Memory B cell (primary cell): ENCODE data around the gene USP7.
"Not testable (repeated sequence)": the region's sequence is repeated elsewhere in the genome, so short reads cannot be mapped to it uniquely, and the experiment has no call there.

Source experiments
- ATAC-seq: fragments of 150-1000 bp; cut with Tn5 transposase; 2 replicates; pipeline ENCODE4 v1.10.0; 2021; ENCODE audit warnings: low read depth, mild to moderate bottlenecking, moderate library complexity
- DNase-seq, 2 donors: peaks; one replicate each; pipeline ENCODE4 v3.0.0; 2022; ENCODE audit warnings: low spot score in 2 of 2
- H3K27ac Mint-ChIP-seq: one replicate; pipeline ENCODE4 v1.8.0; 2022; ENCODE audit warnings: mild to moderate bottlenecking, moderate library complexity, mixed read lengths
- H3K27me3 Mint-ChIP-seq: one replicate; pipeline ENCODE4 v1.8.0; 2022; ENCODE audit warnings: mixed read lengths
- H3K36me3 Mint-ChIP-seq: one replicate; pipeline ENCODE4 v1.8.0; 2022; ENCODE audit warnings: mild to moderate bottlenecking, mixed read lengths
- H3K4me1 Mint-ChIP-seq: one replicate; pipeline ENCODE4 v1.8.0; 2022; ENCODE audit warnings: mixed read lengths
- H3K4me3 Mint-ChIP-seq: one replicate; pipeline ENCODE4 v1.8.0; 2022; ENCODE audit warnings: mild to moderate bottlenecking, moderate library complexity, mixed read lengths
- H3K9me3 Mint-ChIP-seq: one replicate; pipeline ENCODE4 v1.8.0; 2022; ENCODE audit warnings: mixed read lengths

The USP7 gene

DNA sequence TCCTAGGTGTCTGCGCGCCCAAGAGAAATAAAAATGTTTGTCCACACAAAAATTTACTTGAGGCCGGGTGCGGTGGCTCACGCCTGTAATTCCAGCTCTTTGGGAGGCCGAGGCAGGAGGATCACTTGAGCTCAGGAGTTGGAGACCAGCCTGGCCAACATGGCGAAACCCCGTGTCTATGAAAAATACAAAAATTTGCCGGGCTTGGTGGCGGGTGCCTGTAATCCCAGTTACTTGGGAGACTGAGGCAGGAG, 93.8 kb downstream of the USP7 start:
- not testable (repeated sequence) for DNase-seq, H3K36me3 Mint-ChIP-seq, H3K27ac Mint-ChIP-seq, ATAC-seq, H3K27me3 Mint-ChIP-seq, H3K4me3 Mint-ChIP-seq, H3K9me3 Mint-ChIP-seq
- peaks cover 37% of the 10 kb centered on the region for H3K4me1 Mint-ChIP-seq

- ATAC-seq (no peak), DNase-seq (no peak)
- Mint-ChIP-seq H3K4me3 (peak overlapping the region; percentile 88), H3K9me3 (no peaks in the 10 kb centered on the region), H3K27ac (peak overlapping the region; percentile 19), H3K36me3 (no peaks in the 10 kb centered on the region), H3K27me3 (no peaks in the 10 kb centered on the region), H3K4me1 (peaks cover 37% of the 10 kb centered on the region)
Measured at GRCh38 chr16:8869212-8869987, 94.3 kb downstream of the USP7 start.

- H3K36me3 Mint-ChIP-seq = no peaks in the 10 kb centered on the region
- H3K4me3 Mint-ChIP-seq = peak within 1 kb of the TSS; percentile 93
- peak; percentile 76 for ATAC-seq
- H3K9me3 Mint-ChIP-seq = no peaks in the 10 kb centered on the region
- H3K27me3 Mint-ChIP-seq = no peaks in the 10 kb centered on the region
- peak; percentile 69 to 72 for DNase-seq
- peak within 1 kb of the TSS; percentile 86 for H3K27ac Mint-ChIP-seq
- H3K4me1 Mint-ChIP-seq = peaks cover 44% of the 10 kb centered on the region
Measured at GRCh38 chr16:8868416-8869211, 95.1 kb downstream of the USP7 start, which contains the start of gene CARHSP1. TSS of gene CARHSP1 (minus strand) at chr16:8869006. CDS start at chr16:8859328, 9,678 bp downstream.

- no peaks in the 10 kb centered on the region for H3K27me3 Mint-ChIP-seq
- peak overlapping the region; percentile 86 for H3K27ac Mint-ChIP-seq
- H3K4me3 Mint-ChIP-seq = peak overlapping the region; percentile 93
- H3K4me1 Mint-ChIP-seq = peaks cover 44% of the 10 kb centered on the region
- ATAC-seq (no peak), DNase-seq (no peak)
- H3K9me3 Mint-ChIP-seq = no peaks in the 10 kb centered on the region
- H3K36me3 Mint-ChIP-seq = no peaks in the 10 kb centered on the region
Measured at GRCh38 chr16:8867932-8868415, 95.7 kb downstream of the USP7 start.

DNA sequence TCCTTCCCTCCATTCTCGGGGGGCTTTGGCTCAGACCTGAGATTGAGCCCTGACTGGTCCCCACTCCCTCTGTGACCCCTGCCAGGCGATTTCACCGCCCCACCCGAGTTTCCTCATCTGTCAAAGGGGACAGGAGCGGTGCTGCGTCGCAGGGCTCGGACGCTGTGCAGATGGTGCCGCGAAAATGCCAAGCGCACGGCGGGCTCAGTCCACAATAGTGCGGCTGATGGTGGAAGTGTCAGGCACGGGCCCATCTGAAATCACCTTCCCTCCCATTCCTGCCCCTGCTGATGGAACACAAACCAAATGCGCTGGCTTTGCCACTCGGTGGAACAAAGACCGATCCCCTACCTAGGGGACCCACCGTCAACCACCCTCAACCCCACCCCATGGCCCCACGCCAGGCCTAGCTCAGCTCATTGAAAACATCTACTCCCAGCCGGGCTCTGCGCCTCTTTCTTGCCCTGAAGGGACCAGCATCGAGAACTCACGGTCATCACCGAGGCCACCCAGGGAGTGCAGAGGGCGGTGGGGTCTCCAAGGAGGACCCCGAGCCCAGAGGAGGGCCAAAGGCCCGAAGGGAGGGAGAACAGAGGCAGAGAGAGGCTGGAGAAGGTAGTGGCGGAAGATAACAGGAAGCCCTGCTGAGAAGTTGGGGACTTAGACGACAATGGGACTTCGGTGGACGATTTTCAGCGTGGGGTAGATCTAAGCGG, 96.3 kb downstream of the USP7 start:
- Mint-ChIP-seq H3K4me1 (peaks cover 44% of the 10 kb centered on the region), H3K9me3 (no peaks in the 10 kb centered on the region), H3K27me3 (no peaks in the 10 kb centered on the region), H3K4me3 (peak overlapping the region; percentile 93), H3K36me3 (no peaks in the 10 kb centered on the region), H3K27ac (peak overlapping the region; percentile 86)
- DNase-seq (no peak), ATAC-seq (no peak)

- Mint-ChIP-seq H3K4me3 (peak overlapping the region; percentile 93), H3K9me3 (no peaks in the 10 kb centered on the region), H3K27ac (peak overlapping the region; percentile 86), H3K36me3 (no peaks in the 10 kb centered on the region), H3K27me3 (no peaks in the 10 kb centered on the region), H3K4me1 (peaks cover 44% of the 10 kb centered on the region)
- DNase-seq (no peak), ATAC-seq (no peak)
Measured at GRCh38 chr16:8866884-8867215, 96.9 kb downstream of the USP7 start.

DNA sequence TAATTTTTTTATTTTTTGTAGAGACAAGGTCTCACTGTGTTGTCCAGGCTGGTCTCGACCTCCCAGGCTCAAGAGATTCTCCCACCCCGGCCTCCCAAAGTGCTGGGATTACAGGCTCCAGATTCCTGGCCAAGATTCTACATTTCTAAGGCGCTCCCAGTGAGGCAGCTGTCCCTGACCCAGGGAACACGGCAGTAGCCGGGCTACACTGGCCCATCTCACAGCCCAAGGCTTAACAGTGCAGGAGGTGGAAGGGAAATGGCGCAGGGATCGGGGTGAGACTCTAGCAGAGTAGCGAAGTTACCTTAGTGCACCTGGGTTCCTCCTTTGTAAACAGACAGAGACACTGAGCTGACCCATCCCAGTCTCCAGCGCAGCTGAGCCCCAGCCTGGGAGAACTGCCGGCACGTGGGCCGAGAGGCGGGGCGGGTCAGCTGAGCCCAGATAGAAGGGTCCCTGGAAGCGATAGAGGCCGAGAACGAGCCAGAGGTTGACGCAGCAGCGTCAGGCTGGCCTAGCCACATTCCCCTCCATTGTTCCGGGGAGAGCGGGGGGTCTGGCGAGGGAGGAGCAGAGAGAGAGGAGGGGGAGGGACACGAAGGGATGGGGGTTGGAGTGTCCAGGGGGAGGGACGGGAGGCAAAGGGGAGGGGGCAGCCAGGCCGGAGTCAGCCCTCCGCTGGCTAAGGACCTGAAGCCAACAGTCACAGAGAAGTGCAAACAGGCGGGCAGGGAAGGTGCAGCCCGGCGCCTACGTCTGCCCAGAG, 97.4 kb downstream of the USP7 start:
- DNase-seq (no peak), ATAC-seq (no peak)
- no peaks in the 10 kb centered on the region for H3K36me3 Mint-ChIP-seq
- no peaks in the 10 kb centered on the region for H3K27me3 Mint-ChIP-seq
- H3K4me1 Mint-ChIP-seq = peaks cover 45% of the 10 kb centered on the region
- H3K9me3 Mint-ChIP-seq = no peaks in the 10 kb centered on the region
- peak overlapping the region; percentile 72 for H3K4me3 Mint-ChIP-seq
- no peak overlapping the region for H3K27ac Mint-ChIP-seq

- Mint-ChIP-seq H3K27me3 (no peaks in the 10 kb centered on the region), H3K36me3 (no peaks in the 10 kb centered on the region), H3K4me1 (peaks cover 41% of the 10 kb centered on the region), H3K4me3 (no peak overlapping the region), H3K27ac (no peak overlapping the region), H3K9me3 (no peaks in the 10 kb centered on the region)
- ATAC-seq (no peak), DNase-seq (no peak)
Measured at GRCh38 chr16:8865145-8865882, 98.4 kb downstream of the USP7 start.

DNA sequence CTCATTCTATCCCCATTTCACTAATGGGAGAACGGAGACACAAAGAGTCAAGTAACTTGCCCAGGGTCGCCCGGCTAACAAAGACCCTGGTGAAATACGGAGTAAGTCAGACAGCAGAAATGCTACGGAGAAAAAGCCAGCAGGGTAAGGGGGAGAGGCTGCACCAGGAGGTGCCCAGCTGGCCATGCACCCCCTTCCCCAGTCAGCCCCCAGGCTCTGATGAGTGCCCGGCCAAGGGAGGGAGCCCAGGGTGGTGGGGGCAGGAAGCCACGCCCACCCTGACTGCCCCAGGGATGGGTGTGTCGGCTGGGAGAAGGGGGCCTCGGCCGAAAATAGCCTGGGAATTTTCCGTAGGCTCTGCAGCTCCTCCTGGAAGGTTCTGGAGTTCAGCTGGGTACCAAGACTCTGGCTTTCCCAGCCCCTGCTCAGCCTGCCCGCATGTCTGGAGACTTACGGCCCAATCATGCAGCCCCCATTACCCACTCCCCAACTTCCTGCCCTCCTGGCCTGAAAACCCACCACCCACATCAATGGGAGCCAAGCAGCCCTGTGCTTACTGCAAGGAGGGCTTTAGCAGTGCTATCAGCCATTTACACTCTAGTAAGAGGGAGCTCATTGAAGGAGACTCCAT, 99.1 kb downstream of the USP7 start:
- no peak for DNase-seq
- no peaks in the 10 kb centered on the region for H3K9me3 Mint-ChIP-seq
- no peaks in the 10 kb centered on the region for H3K27me3 Mint-ChIP-seq
- peak overlapping the region; percentile 62 for H3K27ac Mint-ChIP-seq
- no peak for ATAC-seq
- H3K36me3 Mint-ChIP-seq = no peaks in the 10 kb centered on the region
- peaks cover 43% of the 10 kb centered on the region for H3K4me1 Mint-ChIP-seq
- peak overlapping the region; percentile 9 for H3K4me3 Mint-ChIP-seq

- Mint-ChIP-seq H3K27me3 (no peaks in the 10 kb centered on the region), H3K9me3 (no peaks in the 10 kb centered on the region), H3K4me1 (peaks cover 38% of the 10 kb centered on the region), H3K4me3 (peak overlapping the region; percentile 9), H3K36me3 (no peaks in the 10 kb centered on the region), H3K27ac (peak overlapping the region; percentile 62)
- DNase-seq (no peak), ATAC-seq (no peak)
Measured at GRCh38 chr16:8863594-8864424, 99.9 kb downstream of the USP7 start.

DNA sequence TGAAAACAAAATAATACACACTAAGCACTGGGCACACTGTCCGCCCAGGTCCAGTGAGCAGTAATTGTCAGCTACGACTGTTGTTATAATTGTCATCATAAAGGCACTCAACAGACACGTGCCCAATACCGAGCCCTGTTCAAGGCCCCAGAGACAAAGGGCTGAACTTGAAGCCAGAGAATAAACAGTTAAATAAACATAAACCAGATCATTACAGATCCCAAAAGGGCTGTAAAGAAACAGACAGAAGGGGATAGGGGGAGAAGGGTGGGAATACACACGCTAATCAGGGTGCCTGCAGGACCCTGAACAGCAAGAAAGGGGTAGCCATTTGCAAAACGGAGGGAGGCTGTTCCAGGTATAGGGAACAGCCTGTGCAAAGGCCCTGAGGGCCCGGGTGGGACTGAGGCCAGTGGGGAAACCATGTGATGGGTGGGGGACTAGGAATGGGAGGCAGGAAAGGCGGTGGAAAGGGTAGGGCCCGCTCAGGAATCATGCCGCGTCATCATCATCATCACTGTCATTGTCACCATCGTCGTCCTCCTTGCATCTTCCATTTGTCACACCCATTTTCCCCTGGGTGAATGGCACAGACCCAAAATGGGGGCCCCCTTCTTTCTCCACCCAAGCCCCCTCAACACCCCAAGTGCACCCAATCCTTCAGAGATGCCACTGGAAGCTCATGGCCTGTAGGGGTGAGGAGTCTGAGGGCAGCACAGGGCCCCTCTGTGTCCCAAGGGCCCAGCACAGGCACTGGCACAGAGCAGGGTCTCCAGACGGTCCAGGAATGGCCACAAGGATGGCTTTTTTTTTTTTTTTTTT, 101.2 kb downstream of the USP7 start:
- Mint-ChIP-seq H3K27me3 (no peaks in the 10 kb centered on the region), H3K9me3 (no peaks in the 10 kb centered on the region), H3K4me1 (peaks cover 35% of the 10 kb centered on the region), H3K4me3 (no peak overlapping the region), H3K36me3 (no peaks in the 10 kb centered on the region), H3K27ac (peak overlapping the region; percentile 31)
- DNase-seq = no peak
- no peak for ATAC-seq
